Measurements from ENCODE around the gene E2F1.
"Not testable (repeated sequence)": the region's sequence is repeated elsewhere in the genome, so short reads cannot be mapped to it uniquely, and the experiment has no call there.

The E2F1 gene

GRCh38 chr20:33656783-33657703 lies 29.1 kb downstream of the E2F1 start:
- ATAC-seq: no peak

- no peak for ATAC-seq
Observed at GRCh38 chr20:33656010-33656782, 30.0 kb downstream of the E2F1 start.

- ATAC-seq: no peak
Observed at GRCh38 chr20:33655164-33655563, 31.0 kb downstream of the E2F1 start.

DNA sequence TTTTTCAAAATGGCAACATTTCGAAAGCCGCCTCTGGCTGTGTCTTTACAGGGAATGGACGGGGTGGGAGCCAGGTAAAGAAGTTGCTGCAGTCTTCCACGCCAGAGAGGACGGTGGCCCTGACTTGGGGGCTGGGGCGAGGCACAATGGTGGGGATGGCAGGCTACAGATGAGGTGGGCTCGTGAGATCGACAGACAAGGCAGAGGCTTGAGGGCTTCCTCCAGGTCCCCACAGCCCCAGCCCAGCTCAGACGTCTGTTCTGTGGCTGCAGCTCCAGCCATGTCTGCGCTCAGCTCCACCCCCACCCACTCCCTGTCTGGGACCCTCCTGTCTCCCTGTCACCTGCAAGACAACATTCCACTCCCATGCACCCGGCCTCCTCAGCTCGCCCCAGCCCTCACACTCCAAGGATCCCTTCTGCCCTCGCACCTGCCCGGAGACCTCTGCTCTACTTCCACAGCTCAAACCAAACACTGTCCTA lies 31.5 kb downstream of the E2F1 start:
- no peak for ATAC-seq

- no peak for ATAC-seq
Observed at GRCh38 chr20:33653900-33654596, 32.1 kb downstream of the E2F1 start.

DNA sequence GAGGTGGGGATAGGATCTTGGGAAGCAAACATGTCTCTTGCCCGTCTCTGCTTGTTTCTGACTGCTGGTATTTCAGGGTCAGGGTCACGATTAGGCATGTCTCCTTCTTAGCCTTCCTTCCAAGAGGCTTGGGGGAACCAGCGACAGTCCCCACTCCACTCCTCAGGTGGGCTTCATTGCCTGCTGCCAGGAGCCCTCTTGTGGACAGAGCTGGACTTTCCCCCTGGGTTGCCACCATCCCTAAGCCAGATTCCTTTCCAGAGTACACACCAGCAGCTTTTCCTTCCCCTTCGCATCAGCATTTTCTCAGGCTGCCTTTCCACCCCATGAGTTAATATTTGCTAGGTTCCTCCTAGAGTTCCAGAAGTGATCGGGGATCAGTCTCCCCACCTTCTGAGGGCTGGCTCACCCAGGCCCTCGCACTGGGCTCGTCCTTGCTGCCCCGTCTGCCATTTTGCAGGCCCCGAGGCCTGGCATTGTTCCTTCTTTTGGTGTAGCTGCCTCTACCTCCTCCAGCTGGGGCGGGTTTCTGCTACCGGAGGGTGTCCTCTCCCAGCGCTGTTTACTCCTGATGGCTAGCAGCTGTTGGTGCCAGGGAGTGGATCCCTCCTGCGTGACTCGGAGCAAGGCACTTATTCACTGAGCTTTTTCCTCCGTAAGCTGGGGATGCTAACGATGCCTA lies 32.8 kb downstream of the E2F1 start:
- no peak for ATAC-seq

GRCh38 chr20:33651562-33652048 lies 34.6 kb downstream of the E2F1 start:
- ATAC-seq: no peak

- no peak for ATAC-seq
Observed at GRCh38 chr20:33650753-33651561, 35.2 kb downstream of the E2F1 start.

DNA sequence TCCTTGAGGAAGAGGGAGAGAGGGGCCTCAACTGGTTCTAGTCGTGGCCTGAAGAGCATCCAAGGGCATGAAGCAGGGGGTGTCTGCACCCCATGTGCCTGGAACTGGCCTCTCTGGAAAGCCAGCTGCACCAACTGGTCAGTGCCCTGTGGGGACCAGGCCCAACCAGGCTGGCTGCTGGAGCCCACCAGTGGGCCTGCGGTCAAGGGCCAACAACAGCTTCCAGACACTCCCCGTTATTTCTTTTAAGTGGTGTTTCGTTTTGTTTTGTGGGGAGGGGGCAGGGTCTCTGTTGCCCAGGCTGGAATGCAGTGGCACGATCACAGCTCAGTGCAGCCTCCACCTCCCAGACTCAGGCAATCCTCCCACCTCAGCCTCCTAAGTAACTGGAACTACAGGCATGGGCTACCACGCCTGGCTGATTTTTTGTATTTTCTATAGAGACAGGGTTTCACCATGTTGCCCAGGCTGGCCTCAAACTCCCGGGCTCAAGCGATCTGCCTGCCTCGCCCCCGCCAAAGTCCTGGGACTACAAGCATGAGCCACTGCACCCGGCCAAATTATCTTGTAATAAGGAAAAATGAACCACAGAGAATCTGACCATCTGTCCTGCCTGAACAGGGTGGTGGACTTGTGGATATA lies 36.0 kb downstream of the E2F1 start:
- ATAC-seq: no peak

DNA sequence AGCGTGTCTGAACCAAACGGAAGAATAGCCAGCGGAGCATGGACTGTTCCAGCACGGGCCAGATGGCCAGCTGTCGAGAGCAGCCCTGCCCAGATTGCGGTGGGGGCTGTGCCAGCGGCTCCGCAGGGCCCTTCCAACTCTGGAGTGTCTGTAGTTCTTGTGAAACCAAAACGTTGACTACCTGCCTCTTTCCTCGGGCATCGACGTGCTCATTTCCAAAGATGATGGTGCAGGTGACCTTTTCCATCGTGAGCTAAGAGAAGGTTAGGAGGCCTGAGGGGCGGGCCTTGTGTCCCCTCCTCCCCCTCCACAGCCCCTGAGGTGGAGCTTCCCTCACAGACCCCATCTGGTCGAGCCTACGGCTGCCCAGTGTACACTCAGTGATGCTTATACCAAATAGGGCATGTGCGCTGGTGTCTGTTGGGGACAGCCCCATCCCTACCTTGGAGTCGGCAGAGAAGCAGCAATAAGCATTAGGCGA lies 36.9 kb downstream of the E2F1 start:
- ATAC-seq: no peak

DNA sequence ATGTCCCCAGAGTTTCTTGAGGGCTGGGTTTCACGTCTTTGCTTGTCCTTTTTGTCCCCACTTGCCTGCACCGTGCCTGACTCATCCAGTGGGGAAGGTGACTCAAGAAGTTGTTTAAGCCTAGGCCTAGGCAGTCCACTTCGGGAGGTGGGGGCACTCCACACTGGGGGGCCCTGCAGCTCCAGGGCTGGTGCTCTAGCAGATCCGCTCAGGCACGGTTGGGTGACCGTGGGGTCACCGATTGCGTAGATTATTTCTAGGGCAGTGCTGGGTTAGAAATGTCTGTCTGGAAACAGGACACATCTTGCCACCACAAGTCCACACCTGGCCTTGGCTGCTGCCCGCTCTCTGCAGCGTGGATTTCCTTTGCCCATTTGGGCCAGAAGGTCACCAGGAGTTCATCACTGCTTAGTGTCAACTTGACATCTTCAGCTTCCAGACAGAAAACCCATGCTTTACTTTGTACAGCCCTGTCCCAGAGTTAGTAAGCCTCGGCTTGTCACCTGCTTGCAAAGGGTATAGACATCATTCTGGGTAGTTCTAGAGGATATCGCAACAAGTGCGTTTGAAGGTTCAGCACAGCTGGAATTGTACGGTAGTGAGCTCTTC lies 37.7 kb downstream of the E2F1 start:
- peak in 1 of 2 donors; percentile 21 for ATAC-seq

DNA sequence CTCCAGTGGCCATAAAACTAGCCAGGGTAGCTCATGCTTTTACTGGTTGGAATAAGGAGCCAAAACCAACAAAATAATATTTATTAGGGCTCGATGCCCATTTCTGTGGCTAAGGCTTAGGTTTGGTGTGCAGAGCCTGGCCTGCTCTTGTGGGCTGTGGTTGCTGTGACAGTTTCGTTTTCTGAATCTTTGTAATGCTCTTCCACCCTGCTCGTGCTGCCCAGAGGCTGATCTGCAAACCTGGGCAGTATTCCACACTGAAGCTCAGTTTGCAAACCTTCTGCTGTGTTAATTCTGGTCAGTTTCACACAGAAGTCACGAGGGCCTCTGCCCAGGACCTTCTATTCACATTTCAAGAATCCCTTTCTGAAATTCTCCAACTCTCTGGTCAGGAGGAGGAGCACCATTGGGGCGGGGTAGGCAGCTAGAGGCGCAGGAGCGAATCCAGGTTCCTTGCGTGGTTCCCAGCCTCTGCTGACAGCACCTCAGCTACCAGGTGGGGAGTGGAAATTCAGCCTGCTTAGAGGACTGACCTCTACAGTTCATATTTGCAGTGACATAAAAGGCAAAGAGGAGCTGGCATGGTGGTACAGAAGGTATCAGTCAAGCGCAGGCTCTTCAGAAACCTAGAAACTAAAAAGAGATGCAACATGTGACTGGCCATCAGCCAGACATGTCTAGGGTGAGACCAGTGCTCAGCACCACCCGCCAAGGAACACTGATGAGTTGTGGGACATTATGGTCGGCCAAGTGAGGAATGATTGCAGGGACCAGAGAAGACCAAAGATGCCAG lies 38.4 kb downstream of the E2F1 start:
- peak in 1 of 2 donors; percentile 28 for ATAC-seq

DNA sequence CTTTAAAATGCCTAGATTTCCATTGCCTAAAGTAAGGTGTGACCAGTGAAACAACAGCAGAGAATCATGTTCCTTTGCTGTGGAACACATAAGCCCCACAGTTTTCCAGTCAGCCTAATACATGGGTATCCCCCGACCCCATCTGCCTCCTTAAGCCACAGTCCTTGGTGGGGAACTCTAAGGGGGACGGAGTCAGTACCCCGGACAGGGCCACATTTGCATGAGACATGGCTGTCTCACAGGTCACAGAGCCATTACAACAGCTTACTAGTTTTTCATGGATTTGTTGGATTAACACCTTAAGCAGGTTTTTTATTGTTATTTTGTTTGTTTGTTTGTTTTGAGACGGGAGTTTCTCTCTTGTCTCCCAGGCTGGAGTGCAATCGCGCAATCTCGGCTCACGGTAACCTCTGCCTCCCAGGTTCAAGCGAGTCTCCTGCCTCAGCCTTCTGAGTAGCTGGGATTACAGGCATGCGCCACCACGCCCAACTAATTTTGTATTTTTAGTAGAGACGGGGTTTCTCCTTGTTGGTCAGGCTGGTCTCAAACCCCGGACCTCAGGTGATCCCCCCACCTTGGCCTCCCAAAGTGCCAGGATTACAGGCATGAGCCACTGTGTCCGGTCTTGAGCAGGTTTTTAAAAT lies 39.1 kb downstream of the E2F1 start:
- ATAC-seq: not testable (repeated sequence)

DNA sequence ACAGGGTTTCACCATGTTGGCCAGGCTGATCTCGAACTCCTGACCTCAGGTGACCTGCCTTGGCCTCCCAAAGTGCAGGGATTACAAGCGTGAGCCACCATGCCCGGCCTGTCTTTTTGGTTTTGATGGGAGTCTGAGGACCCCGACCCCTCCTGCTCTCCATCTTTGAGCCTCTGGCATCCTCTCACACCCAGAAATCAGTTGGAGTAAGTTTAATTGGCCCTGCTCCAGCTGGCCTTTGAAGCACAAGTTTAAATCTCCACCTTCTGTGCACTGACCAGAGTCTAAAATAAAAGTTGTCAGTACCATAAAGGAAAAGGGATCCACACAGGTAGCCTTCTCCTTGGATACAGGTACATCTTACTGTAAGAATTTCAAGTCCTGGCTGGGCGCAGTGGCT lies 40.0 kb downstream of the E2F1 start:
- ATAC-seq: no peak

- no peak for ATAC-seq
Observed at GRCh38 chr20:33645396-33645795, 40.8 kb downstream of the E2F1 start.

GRCh38 chr20:33645072-33645358 lies 41.2 kb downstream of the E2F1 start:
- ATAC-seq: no peak

DNA sequence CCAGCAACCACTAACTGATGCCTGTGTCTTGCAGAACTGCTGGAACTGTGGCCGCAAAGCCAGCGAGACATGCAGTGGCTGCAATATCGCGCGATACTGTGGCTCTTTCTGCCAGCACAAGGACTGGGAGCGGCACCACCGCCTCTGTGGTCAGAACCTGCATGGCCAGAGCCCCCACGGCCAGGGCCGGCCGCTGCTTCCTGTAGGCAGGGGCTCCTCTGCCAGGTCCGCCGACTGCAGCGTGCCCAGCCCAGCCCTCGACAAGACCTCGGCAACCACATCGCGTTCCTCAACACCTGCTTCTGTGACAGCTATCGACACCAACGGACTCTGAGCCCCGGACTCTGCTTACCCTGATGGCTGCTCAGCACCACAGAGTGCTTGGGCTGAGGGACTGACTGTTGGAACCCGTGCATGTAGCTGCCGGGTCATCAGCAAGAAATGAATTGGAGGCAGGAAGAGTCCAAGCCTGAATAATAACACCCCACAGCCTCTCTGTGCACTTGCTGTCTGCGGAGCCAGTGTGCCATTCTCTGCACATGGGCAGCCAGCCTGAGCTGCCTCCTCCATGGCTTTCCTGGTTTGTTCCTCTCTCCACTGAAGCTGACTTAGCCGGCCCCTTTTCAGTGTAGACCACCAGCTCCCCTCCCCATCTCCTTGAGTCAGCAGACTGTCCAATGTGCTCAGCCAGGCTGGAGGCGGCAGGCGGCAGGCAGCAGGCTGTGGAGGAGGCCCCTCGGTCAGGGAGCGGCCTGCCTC lies 41.7 kb downstream of the E2F1 start:
- ATAC-seq: no peak

- no peak for ATAC-seq
Observed at GRCh38 chr20:33640287-33640686, 45.9 kb downstream of the E2F1 start.
